Activated gamma-delta T cell treated with anti-CD3 and anti-CD28 coated beads, Interleukin-2, amount 50 U/mL, for 16 hours (primary cell): ENCODE data around the gene ALDOB.
A peak's percentile ranks its signal among the peaks of the same experiment; 100 is the strongest.
"Not testable (repeated sequence)": the region's sequence is repeated elsewhere in the genome, so short reads cannot be mapped to it uniquely, and the experiment has no call there.

Experiments
- DNase-seq: peaks from one replicate; pipeline ENCODE4 v3.0.0-alpha.2; 2020; ENCODE audit warnings: low read depth

The ALDOB gene

DNA sequence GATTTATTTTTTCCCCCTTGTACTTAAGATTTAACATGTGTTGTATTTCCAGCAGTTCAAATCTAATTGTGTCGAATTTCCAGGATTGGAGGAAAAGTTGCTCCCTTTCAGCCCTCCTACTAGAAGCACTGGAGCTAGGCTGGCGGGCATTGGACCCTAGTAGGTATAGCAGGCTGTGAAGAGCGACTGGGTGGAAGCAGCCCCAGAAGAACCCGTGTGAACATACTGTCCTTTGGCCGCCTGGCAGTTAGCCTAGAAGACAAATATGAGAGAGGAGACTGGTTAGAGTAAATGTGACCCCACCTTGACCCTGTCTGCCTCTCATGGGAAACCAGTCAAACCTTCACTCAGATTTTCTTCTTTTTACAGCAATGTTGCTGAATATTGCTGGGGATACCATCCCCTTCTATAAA is 13.9 kb downstream of the ALDOB start:
- no peak for DNase-seq

DNA sequence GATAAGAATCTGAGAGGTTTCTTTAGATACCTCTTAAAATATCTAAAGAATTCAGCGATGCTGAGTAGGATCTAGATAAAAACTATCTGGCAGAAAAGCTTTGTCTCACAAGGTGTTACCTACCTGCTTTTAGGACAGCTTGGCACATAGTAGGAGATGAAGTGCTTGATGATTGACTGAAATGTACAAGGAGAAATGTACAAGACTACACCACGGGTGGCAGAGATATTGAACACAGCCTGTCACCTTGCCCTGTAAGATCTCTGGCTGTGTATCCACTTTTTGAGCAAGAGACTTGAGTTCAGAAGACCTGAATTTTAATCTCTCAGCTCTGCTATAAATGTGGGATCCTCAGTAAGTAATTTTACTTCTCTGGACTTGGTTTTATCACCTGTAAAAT is 15.7 kb downstream of the ALDOB start:
- DNase-seq, result no peak

DNA sequence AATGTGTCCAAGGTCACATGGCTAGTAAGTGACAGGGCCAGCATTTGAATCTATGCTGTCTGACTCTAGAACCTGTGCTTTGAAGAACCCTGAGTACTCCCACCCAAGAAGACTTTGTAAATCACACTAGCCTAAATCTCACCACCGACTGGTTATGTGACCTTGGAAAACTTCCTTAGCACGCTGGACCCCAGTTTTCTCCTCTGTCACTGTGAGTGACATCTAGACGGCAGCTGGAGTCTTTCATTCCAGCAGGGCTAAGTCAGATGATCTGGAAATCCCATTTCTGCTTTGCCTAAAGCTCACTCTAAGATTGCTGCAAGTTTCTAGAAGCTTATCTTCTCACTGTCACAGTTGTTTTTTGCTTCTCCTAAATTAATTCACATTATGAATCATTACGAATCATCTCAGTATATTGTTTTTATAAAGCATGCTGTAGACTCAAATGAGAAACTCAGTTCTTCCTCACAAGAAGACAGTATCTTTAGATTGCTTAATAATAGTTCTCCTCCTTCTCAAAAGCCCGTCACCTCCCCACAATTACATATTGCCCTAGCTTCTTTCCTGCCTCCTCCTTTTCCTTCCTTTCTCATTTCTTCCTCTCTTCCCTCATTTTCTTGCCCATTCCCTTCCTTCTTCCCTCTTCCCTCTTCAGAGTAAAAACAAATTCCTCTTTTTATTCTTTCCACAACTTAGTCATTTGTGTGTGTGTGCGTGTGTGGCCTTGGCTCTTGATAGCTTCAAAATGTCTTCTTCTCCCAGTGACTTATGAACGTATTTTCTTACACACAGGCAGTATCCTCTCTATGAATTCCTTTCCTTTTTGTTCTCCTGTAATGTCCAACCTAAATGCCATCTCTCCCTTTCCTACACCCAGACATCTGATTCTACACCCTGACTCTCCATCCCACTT is 16.8 kb downstream of the ALDOB start:
- no peak for DNase-seq

DNA sequence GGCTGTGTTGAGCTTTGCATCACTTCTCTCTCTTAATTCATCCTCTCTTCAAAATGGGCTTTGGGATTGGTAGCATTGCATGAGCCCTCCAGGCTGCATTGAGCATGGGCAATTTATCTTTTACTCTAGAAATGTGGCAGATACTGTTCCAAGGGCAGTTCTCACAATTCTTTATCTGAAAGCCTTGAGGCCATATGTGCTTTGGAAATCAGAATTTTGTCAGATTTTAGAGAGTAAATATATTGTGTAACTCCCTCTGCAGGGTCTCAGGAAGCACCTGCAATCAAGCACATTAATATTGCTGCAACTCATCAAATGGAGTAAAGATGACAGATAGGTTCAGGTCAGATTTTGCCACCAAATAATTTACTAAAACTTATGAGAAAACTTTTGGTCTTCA is 17.6 kb downstream of the ALDOB start:
- no peak for DNase-seq

DNA sequence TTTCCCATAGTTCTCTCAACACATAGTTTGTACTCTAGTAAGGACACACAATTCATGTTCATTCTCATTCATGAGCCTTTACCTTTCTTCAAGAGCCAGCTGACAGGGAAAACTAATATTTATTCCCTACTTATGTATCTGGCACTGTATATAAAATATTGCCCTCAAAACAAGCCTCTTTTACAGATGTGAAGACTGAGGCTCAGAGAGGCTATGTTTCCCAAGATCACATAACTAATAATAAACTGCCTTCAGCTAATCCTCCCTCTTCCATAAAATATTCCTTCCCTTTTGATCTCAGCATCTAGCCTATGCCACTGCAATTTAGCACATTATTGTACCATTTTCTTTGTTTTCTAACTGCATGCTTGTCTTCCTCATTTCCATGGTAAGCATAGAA is 18.2 kb downstream of the ALDOB start:
- DNase-seq, result no peak

DNA sequence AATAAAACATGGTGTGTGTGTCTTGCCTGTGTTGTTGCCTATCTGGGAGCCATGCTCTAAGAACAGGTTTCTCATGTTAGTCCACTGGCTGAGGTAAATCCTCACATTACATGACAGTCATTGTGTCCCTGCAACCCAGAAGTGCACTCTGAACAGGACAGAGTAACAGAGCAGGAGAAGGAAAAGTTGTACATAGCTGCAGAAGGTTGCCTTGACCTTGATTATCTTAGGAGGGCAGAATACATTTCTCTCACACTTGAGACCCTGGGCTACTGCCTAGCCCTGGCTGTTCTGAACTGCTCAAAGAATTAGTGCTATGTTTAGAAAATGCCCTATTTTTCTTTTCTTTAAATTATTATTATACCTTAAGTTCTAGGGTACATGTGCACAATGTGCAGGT is 20.0 kb downstream of the ALDOB start:
- no peak for DNase-seq

DNA sequence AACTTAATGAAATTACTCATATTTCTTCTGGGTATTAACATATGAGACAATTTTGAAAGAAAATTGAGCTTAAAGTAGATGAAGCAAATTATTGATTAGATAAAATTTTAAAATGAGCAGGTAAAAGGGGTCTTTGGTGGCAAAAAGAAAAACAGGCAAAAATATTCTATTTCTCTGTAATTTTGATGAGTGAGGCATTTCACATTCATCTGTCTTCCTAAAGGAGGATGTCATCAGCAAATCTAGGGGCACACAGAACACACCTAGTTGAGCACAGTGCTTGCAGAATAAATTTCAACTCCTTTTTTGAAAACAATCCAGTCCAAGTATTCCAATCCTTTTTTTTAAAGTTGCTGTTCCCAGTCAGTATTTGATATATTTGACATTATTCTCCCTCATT is 20.7 kb downstream of the ALDOB start:
- no peak for DNase-seq

DNA sequence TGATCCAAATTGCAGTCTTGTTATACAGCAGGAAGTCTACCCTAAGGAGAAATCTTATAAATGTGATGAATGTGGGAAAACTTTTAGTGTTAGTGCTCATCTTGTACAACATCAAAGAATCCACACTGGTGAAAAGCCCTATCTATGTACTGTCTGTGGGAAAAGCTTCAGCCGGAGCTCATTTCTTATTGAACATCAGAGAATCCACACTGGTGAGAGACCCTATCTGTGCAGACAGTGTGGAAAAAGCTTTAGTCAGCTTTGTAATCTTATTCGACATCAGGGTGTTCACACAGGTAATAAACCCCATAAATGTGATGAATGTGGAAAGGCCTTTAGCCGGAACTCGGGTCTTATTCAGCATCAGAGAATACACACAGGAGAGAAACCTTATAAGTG is 26.5 kb downstream of the ALDOB start:
- DNase-seq, result no peak

DNA sequence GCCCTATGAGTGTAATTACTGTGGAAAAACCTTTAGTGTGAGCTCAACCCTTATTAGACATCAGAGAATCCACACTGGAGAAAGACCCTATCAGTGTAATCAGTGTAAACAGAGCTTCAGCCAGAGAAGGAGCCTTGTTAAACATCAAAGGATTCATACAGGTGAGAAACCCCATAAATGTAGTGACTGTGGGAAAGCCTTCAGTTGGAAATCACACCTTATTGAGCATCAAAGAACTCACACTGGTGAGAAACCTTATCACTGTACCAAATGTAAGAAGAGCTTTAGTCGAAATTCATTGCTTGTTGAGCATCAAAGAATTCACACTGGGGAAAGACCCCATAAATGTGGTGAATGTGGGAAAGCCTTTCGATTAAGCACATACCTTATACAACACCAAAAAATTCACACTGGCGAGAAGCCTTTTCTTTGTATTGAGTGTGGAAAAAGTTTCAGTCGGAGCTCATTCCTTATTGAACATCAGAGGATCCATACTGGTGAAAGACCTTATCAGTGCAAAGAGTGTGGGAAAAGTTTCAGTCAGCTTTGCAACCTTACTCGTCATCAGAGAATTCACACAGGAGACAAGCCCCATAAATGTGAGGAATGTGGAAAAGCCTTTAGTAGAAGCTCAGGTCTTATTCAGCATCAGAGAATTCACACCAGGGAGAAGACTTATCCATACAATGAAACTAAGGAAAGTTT is 27.0 kb downstream of the ALDOB start:
- DNase-seq, result no peak

DNA sequence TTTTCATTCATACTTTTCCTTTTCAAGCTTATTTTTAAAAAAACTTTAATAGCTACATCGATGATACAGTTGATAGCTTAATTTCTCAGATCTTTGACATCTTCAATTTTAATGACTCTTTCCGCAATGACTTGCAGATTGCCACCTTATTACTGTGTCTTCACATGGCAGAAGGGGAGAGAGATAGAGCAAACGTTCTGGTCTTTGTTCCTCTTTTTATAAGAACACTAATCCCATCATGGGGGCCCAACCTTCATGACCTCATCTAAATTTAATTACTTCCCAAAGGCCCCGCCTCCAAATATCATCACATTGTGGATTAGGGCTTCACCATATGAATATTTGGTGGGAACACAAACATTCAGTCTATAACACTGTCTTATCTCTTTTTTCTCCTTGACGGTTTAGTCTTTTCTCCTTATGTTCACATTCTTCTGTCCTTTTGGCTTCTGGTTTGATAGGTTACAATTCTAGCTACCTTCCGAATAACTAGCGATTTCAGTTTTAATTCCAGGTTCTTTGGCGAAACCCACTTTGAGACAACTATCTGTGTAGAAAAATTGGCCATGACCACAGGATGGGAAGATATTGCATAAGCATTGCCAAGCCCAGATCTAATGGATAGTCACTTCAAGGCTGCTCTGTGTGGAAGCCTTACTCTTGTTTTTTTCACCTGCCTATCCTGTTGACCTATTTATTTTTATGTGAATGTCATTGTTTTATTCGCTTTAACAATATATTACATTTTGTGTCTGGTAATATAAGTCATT is 31.9 kb downstream of the ALDOB start:
- no peak for DNase-seq

DNA sequence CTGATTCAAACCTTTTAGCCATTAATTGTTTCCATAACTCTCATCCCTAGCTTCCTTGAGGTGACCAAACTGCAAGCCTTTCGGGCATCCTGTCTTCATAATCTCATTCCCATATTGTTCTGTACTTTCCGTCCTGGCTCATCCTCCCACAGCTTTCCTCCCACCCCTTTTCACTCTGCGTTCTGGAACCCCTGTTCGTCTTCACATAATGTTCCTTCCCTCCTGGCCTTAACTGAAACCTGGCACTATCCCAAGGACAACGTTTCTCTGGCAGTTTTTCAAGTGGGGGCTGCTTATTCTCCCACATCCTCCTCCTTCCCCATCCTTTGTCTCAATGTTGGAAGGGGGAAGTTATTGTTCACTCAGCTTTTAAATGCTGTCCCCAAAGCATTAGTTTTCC is 35.5 kb downstream of the ALDOB start:
- DNase-seq, result no peak

DNA sequence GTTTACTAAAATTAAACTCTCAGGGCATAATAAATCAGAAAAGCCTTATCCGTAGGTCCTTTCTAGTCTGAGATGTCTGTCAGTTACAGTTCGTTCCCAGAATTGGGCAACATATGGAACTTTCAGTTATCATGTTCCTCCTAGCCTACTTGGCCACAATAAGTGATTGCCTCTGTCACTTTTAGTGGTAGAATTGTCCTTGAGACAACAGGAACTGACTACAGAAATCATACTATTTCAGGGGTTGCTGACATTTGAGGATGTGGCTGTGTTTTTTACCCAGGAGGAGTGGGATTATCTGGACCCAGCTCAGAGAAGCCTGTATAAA is 36.0 kb downstream of the ALDOB start:
- no peak for DNase-seq

DNA sequence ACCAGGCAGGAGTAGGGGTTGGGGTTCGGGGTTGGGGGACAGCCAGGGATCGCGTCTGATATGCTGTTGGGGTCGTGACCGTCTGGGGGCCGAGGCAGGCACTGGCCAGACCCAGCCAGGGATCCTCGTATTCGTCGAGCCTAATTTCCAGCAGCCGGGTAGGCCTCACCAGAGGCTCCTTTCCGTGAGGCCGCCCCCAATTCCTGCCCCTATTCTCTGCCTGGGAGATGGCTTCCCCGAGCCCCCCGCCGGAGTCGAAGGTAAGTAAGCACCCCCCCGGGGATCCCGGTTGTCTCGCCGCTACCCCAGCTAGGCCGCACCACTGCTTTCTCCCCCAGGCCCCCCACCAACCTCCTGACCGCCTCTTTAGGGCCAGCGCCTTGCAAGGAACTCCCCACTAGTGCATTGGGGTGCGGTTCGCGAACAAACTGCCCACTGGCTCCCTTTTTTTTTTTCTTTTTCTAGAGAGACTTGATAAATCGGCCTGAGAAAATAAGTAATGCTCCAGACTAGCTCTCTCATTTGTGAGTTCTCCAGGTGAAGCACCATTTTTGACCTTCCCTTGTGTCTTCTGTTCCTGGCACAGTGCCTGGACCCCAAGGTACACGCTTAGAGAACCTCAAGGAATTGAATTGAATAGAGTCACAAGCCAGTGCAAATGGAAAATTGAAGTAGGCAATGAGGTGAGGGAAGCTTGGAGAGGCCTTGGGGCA is 36.5 kb downstream of the ALDOB start:
- DNase-seq, result no peak

DNA sequence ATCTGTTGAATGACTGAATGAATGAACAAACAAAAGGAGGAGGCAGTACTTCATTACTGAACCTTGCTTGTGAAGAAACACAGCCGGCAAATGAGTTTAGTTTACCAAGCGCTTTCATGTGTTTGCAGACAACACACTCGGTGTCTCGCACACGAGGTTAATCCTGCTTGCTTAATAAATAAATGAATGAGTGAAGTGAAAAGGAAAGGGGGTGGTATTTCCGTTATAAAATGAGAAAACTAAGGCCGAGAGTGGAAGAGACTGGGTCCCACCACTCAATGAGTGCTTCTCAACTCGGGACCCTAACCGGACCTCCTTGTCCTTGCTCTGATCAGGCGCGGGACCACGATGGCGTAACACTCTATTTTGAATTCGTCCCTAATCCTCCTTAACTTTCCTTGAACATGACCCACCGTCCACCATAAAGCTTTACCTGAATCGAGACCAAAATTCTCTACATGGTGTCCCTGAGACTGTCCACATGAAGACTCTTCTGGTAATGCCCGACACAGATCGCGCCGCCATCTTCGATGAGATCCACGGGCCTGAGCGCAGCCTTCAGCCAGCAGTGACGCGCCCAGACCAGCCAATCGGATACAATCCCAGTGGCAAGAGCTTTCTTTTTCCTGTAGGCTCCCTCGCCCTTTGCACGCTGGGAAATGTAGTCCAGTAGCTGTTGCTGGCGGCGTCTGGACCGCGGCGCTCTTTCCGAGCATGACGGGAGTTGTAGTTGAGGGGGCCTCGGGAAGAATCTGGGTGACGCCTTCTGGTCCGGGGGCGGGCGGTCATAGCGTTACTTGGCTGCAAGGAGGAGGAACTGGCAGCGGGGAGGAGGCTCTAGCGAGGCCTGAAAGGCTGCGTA is 37.3 kb downstream of the ALDOB start, which contains the start of the genes MRPL50 and ZNF189:
TSS of gene MRPL50 (minus strand) at position 551 of the 862 bp plus-strand sequence. CDS start at position 525, 26 bp downstream.
TSS of gene ZNF189 (plus strand) at position 784 of the 862 bp plus-strand sequence. CDS start 306 bp downstream, outside the sequence.
- DNase-seq, result peak; percentile 96

DNA sequence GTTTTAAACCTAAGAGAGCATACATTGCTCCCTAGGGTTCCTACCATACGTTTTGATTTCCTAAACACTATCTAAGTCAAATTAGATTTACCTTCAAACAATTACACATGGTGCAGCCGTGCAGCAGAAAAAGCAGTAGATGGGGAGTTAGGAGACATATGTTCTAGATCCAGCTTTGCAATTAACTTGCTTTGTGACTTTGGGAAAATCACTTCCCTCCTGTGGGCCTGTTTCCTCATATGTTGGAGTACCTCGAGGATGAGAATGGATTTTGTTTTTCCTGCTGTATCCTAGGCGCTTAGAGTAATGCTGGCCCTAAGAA is 37.9 kb downstream of the ALDOB start:
- no peak for DNase-seq

DNA sequence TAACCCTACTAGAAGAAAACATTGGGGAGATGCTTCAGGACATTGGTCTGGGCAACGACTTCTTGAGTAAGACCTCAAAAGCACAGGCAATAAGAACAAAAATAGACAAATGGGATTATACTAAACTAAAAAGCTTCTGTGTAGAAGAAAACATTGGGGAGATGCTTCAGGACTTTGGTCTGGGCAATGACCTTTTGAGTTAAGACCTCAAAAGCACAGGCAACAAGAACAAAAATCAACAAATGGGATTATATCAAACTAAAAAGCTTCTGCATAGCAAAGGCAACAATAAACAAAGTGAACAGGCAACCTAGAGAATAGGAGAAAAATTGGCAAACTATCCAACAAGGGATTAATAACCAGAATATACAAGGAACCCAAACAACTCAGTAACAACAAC is 40.9 kb downstream of the ALDOB start:
- DNase-seq, result no peak

DNA sequence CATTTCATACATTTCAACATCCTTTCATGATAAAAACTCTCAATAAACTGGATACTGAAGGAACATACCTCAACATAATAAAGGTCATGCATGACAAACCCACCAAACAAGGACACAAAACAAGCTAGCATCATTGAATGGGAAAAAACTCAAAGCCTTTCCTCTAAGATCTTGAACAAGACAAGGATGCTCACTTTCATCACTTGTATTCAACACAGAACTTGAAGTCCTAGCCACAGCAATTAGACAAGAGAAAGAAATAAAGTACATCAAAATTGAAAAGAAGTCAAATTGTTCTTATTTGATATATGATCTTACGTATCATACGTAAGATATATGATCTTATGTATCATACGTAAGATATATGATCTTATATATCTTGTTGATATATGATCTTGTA is 42.4 kb downstream of the ALDOB start:
- DNase-seq, result no peak

DNA sequence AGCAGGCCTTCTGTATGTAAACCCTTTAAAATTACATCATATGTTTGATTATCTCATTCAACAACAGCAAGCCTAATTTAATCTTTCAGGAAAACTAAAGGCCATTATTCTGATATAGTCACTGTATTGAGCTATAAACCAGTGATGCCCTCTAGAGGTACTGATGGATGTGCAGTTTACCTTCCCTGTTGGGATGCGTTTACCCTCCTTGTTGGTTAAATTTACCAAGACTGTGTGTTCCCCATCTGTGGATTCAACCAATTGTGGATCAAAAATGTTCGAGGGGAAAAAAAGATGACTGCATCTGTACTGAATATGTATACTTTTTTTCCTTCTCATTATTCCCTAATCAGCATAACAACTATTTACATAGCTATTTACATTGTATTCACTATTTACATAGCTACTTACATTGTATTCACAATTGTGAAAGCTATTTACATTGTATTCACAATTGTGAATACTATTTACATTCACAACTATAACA is 47.0 kb downstream of the ALDOB start:
- DNase-seq, result no peak

DNA sequence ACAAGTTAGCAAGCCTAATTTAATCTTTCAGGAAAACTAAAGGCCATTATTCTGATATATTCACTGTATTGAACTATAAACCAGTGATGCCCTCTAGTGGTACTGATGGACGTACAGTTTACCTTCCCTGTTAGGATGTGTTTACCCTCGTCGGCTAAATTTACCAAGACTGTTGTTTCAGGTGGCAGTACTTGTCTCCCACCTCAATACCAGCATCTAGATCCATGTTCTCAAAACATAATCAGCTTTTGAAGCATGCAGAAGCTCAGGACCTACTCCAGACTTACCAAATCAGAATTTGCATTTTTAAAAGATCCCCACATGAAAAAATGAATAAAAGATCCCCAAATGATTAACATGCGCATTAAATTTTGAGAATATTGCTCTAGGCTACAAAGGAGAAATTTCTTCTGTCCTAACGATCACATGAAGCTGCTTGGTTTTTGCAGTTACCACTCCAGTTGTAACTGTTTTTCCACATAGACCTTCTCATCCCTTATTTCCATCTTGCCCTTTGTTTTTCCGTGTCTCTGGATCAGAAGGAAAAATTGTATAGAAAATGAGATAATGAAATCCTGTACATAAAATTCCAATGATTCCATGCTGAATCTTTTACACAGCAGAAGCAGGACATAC is 47.6 kb downstream of the ALDOB start:
- no peak for DNase-seq

DNA sequence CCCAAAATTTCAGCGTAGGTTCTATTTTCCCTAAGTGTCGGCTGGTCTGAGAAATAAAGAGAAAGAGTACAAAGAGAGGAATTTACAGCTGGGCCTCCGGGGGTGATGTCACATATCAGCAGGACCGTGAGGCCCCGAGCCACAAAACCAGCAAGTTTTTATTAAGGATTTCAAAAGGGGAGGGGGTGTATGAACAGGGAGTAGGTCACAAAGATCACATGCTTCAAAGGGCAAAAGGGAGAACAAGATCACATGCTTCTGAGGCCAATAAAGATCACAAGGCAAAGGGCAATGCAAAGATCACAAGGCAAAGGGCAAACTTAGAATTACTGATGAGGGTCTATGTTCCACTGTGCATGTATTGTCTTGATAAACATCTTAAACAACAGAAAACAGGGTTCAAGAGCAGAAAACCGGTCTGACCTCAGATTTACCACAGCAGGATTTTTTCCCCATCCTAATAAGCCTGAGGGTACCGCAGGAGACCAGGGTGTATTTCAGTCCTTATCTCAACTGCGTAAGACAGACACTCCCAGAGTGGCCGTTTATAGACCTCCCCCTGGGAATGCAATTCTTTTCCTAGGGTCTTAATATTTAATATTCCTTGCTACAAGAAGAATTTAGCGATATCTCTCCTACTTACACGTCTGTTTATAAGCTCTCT is 50.6 kb downstream of the ALDOB start, which contains the start of gene BAAT:
TSS of gene BAAT (minus strand) at position 134 of the 664 bp plus-strand sequence. CDS start 13,602 bp downstream, outside the sequence.
- DNase-seq, result not testable (repeated sequence)
